IPS DF 4.7 (cell line): ENCODE results near the gene RBMX.
"Not testable (repeated sequence)": the region's sequence is repeated elsewhere in the genome, so short reads cannot be mapped to it uniquely, and the experiment has no call there.

ENCODE experiments used
- DNase-seq: peaks from one replicate; pipeline ENCODE4 v3.0.0-alpha.2; 2013; ENCODE audit warnings: low spot score; ENCODE audit errors: extremely low read depth

The RBMX gene

GRCh38 chrX:136878423-136878822 lies 2.1 kb downstream of the RBMX start:
- DNase-seq: no peak

GRCh38 chrX:136874114-136874513 lies 6.4 kb downstream of the RBMX start:
- DNase-seq: not testable (repeated sequence)

GRCh38 chrX:136873210-136873609 lies 7.3 kb downstream of the RBMX start:
- DNase-seq: not testable (repeated sequence)

GRCh38 chrX:136872091-136872700 lies 8.3 kb downstream of the RBMX start:
- no peak for DNase-seq

GRCh38 chrX:136870064-136870463 lies 10.5 kb downstream of the RBMX start:
- DNase-seq: no peak

GRCh38 chrX:136868283-136869055 lies 12.1 kb downstream of the RBMX start:
- DNase-seq: no peak

- DNase-seq: no peak
Measured at GRCh38 chrX:136867518-136867917, 13.0 kb downstream of the RBMX start.

- DNase-seq: no peak
Measured at GRCh38 chrX:136867096-136867491, 13.4 kb downstream of the RBMX start.

GRCh38 chrX:136866337-136867095 lies 14.0 kb downstream of the RBMX start:
- DNase-seq: no peak

- DNase-seq: no peak
Measured at GRCh38 chrX:136865270-136866158, 15.0 kb downstream of the RBMX start.

- no peak for DNase-seq
Measured at GRCh38 chrX:136863826-136864225, 16.7 kb downstream of the RBMX start.

- DNase-seq: no peak
Measured at GRCh38 chrX:136862546-136862945, 18.0 kb downstream of the RBMX start.

- DNase-seq: no peak
Measured at GRCh38 chrX:136861877-136862276, 18.6 kb downstream of the RBMX start.

GRCh38 chrX:136858007-136858756 lies 22.3 kb downstream of the RBMX start:
- no peak for DNase-seq

- no peak for DNase-seq
Measured at GRCh38 chrX:136856551-136856950, 24.0 kb downstream of the RBMX start.

GRCh38 chrX:136856050-136856449 lies 24.5 kb downstream of the RBMX start:
- no peak for DNase-seq

- no peak for DNase-seq
Measured at GRCh38 chrX:136851526-136851925, 29.0 kb downstream of the RBMX start.

GRCh38 chrX:136850441-136851175 lies 29.9 kb downstream of the RBMX start:
- DNase-seq: no peak

GRCh38 chrX:136849395-136849794 lies 31.1 kb downstream of the RBMX start:
- no peak for DNase-seq

GRCh38 chrX:136847874-136848273 lies 32.7 kb downstream of the RBMX start:
- DNase-seq: no peak
